GM19452 (cell line): ENCODE data around the gene FADS2.

Source experiments
- ATAC-seq: cut with Tn5 transposase; IDR thresholded peaks from one replicate; pipeline ENCODE4 v1.9.1; 2021; ENCODE audit not compliant: unreplicated experiment

Gene FADS2

GRCh38 chr11:61827571-61828378, at the start of gene FADS2:
Gene FADS2, plus strand, starts transcription at chr11:61828300. Its CDS starts 91 bp downstream, at chr11:61828391.
- ATAC-seq = peak; percentile 70

- no peak for ATAC-seq
Measured at GRCh38 chr11:61778357-61778886, 49.7 kb upstream of the FADS2 start.

GRCh38 chr11:61778920-61779650, 49.0 kb upstream of the FADS2 start:
- ATAC-seq = no peak

- no peak for ATAC-seq
Measured at GRCh38 chr11:61779666-61780525, 48.2 kb upstream of the FADS2 start.

- ATAC-seq = no peak
Measured at GRCh38 chr11:61780581-61781162, 47.4 kb upstream of the FADS2 start.

- no peak for ATAC-seq
Measured at GRCh38 chr11:61781585-61781984, 46.5 kb upstream of the FADS2 start.

GRCh38 chr11:61782299-61782698, 45.8 kb upstream of the FADS2 start:
- ATAC-seq = no peak

GRCh38 chr11:61782841-61783240, 45.3 kb upstream of the FADS2 start:
- ATAC-seq = no peak

GRCh38 chr11:61783717-61784505, 44.2 kb upstream of the FADS2 start:
- ATAC-seq = no peak

- no peak for ATAC-seq
Measured at GRCh38 chr11:61784506-61784805, 43.6 kb upstream of the FADS2 start.

GRCh38 chr11:61785837-61786402, 42.2 kb upstream of the FADS2 start:
- no peak for ATAC-seq

- ATAC-seq = no peak
Measured at GRCh38 chr11:61787928-61788491, 40.1 kb upstream of the FADS2 start.

GRCh38 chr11:61791737-61792309, 36.3 kb upstream of the FADS2 start:
- ATAC-seq = peak; percentile 17

- peak; percentile 88 for ATAC-seq
Measured at GRCh38 chr11:61792310-61793082, 35.6 kb upstream of the FADS2 start, which contains the start of the genes FEN1 and TMEM258. Gene FEN1, plus strand, starts transcription at chr11:61792911. Its CDS starts 2,451 bp downstream, at chr11:61795362. Gene TMEM258, minus strand, starts transcription at chr11:61792599. Its CDS starts 41 bp downstream, at chr11:61792558.

GRCh38 chr11:61793083-61793828, 34.8 kb upstream of the FADS2 start:
- ATAC-seq = peak; percentile 5

GRCh38 chr11:61793829-61794204, 34.3 kb upstream of the FADS2 start:
- no peak for ATAC-seq

- ATAC-seq = no peak
Measured at GRCh38 chr11:61794579-61794978, 33.5 kb upstream of the FADS2 start.
